ENCODE results near the gene HSD3B7. TPM values are rescaled to one million over a fixed set of nuclear protein-coding genes. Genes with fewer than 3 reads are reported as not detected.

The HSD3B7 gene
- total RNA-seq, 1 donor from 2014 or later = 26.0 TPM

DNA sequence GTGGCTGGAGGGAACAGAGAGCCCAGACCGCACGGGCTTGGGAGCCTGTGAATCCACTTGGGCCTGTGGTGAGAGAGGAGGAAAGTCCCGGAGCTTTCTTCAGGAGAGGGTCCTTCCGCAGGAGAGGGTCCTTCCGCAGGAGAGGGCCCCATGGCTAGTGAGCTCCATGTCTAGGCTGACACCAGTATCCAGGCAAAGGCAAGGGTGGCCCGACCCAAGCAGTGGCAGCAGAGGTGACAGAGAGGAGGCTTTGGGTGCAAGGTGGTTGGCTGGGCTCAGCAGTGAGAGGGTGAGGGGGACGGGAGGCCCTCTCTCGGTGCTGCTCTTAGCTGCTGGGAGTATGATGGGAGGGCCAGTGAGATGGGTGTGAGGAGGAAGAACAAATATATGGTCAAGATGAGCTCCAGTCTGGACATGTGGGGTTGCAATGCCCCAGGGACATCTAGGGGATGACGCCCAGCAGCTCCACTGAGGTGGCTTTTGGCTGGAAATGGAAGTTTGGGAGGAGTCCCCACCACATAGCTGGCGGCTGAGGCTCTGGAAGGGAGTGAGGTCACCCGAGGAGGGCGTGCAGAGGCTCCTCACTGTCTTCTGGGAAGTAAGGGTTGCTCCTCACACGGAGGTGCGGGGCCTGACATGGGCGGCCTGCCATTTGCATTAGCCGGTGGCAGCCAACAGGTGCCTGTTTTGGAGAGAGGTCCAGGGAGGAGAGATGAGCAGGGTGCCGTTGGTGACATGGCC is 2.3 kb upstream of the HSD3B7 start:
- no peak for DNase-seq (ENCODE audit: low read depth in 2 of 2)

DNA sequence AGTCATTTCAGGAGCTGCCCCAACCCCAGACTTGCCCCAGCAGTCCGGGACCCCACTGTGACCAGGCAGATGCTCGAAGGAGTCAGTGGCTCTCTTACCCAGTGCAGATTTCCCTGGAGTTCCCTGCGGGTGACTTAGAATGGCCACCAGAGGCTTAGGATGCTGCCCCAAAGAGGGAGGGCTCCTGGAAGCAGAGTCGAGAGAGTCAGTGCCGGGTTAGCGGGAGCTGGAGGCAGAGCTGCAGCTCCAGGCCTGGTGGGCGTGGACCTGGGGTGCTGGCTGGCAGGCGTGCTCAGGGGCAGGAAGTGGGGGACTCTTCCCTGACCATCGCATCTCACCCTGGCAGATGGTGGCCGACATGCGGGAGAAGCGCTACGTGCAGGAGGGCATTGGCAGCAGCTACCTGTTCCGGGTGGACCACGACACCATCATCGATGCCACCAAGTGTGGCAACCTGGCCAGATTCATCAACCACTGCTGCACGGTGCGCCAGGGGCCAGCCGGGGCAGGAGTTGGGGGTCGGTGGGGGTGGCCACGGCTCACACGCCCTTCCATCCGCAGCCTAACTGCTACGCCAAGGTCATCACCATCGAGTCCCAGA is 1.6 kb upstream of the HSD3B7 start:
- DNase-seq (ENCODE audit: low read depth in 2 of 2) = no peak

DNA sequence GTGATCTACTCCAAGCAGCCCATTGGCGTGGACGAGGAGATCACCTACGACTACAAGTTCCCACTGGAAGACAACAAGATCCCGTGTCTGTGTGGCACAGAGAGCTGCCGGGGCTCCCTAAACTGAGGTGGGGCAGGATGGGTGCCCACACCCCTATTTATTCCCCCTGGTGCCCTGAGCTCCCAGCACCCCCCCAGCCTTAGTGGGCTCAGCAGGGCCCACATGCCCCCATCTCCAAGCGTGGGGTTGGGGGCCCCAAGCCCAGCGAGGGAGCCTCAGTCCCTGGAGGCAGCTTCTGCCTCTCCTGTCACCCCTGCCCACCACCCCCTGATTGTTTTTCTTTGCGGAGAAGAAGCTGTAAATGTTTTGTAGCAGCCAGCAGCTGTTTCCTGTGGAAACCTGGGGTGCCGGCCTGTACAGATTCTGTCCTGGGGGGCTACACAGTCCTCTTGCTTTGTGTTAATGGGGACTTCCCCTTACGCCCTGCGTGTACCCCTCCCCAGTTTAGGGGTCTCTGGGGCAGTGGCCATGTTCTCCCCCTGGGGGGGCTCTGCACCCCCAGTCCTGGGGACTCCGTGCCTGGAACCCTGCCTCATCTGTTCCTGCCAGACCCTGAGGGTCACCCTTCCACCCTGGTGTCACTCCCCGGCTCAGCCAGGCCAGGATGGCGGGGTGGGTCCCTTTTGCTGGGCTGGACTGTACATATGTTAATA is 953 bp upstream of the HSD3B7 start:
- no peak for DNase-seq (ENCODE audit: low read depth in 2 of 2)

DNA sequence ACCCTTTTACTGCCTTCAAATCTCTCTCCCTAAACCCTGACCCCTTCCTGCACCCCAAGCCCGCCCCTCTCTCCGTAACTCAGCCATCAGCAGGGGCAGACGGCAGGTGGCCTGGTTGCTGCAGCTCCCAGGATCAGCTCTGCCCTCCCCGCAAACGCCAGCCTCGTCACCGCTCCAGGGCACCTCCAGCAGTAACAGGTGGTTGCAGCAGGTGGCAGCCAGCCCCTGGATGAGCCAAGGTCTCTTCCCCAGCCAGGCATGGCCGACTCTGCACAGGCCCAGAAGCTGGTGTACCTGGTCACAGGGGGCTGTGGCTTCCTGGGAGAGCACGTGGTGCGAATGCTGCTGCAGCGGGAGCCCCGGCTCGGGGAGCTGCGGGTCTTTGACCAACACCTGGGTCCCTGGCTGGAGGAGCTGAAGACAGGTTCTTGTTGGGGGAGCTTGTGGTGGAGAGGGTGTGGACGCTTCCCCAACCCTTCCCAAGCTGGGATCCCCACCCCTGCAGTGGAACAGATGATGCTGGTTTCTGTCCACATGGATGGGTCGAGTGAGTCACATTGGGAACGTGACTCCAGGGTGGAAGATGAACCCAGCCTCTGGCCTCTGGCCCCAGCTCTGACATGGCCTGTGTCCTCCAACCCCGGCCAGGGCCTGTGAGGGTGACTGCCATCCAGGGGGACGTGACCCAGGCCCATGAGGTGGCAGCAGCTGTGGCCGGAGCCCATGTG is 558 bp downstream of the HSD3B7 start:
- peak in 1 of 2 donors; percentile 54 for DNase-seq (ENCODE audit: low read depth in 2 of 2)

DNA sequence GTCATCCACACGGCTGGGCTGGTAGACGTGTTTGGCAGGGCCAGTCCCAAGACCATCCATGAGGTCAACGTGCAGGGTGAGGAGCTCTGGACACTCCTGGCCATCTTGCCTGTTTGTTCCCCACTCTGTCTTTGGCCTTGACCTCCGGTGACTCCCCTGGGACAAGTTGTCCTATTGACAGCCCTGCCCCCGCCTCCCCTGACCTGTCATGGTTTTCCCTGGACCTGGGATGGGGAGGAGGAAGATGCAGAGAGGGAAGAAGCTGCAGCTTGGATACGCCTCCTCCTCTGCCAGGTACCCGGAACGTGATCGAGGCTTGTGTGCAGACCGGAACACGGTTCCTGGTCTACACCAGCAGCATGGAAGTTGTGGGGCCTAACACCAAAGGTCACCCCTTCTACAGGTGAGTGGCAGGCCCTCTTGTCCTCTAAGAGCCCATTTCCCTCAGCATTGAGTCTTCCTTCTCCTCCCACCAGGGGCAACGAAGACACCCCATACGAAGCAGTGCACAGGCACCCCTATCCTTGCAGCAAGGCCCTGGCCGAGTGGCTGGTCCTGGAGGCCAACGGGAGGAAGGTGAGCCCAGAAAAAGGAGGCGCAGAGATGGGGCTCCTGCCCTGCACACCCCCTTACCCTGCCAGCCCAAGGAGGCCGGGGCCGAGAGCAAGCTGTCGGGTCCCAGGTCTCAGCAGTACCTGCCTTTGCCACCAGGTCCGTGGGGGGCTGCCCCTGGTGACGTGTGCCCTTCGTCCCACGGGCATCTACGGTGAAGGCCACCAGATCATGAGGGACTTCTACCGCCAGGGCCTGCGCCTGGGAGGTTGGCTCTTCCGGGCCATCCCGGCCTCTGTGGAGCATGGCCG is 1.4 kb downstream of the HSD3B7 start:
- DNase-seq (ENCODE audit: low read depth in 2 of 2) = no peak

DNA sequence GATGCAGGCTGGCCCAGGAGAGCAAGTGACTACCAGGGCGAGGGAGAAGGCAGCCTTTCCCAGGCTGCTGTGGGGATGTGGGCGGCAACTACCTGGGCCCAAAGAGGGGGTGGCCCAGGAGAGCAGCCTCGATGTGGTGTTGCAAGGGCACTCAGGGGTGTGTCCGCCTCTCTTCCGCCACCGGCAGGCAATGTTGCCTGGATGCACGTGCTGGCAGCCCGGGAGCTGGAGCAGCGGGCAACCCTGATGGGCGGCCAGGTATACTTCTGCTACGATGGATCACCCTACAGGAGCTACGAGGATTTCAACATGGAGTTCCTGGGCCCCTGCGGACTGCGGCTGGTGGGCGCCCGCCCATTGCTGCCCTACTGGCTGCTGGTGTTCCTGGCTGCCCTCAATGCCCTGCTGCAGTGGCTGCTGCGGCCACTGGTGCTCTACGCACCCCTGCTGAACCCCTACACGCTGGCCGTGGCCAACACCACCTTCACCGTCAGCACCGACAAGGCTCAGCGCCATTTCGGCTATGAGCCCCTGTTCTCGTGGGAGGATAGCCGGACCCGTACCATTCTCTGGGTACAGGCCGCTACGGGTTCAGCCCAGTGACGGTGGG is 2.7 kb downstream of the HSD3B7 start:
- DNase-seq (ENCODE audit: low read depth in 2 of 2) = no peak

DNA sequence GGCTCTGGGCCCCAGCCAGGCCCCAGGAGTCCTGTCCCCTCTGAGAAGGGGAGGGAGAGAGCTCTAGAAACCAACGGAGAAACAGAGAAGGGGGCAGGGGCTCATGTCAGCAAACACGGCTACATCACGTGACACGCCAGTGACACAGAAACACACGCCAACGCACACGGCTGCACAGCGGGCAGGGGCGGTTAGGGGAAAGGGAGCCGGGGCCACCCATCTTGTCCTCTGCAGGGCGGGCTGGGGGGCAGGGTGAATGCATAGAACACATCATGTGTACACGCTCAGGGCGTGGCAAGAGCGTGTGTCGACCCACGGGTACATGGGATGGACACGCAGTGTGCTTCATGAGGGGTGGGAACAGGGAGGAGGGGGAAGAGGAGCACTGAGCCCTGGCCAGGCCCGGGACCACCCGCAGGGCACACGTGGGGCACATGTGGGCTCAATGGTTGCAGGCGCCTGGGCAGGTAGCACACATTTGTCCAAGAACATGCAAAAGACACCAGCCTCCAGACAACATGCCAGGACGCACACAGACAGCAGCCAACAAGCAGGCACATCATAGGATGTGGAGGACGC is 4.6 kb downstream of the HSD3B7 start:
- DNase-seq (ENCODE audit: low read depth in 2 of 2) = no peak

DNA sequence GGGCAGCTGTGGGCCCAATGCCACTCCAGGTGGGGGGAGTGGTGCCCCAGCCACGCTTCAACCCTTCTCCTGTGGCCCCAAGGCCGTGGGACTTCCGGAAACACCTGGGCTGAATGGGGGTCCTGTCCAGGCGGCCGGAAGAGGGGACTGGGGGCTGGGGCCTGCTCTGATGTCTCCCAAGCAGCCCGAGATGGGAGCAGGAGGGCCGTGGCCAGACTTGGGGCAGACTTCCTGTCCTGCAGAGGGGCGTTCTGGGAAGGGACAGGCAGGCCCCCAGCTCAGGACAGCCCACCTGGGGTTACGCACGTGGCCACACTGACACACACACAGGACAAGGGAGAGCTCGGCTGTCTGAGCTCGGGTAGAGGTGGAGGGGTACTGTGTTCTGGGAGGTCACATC is 5.1 kb downstream of the HSD3B7 start:
- DNase-seq (ENCODE audit: low read depth in 2 of 2) = no peak

DNA sequence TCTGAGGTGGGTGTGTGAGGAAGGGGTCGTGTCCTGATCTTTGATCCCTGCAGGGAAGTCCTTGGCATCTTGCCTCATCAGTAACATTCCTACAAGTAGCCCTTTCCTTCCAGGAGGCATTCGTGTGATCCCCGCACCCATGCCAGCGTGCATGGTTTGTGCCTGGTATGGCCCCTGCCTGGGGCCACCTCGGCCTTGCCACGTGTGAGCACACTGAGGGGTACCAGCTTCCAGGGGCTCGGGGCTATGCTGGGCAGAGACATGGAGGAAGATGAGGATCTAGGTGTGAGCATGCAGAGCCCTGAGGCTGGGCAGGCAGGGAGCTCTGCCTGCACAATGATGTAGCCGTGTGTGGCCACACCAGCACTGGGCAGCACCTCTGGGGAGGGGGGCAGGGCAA is 6.0 kb downstream of the HSD3B7 start:
- no peak for DNase-seq (ENCODE audit: low read depth in 2 of 2)

DNA sequence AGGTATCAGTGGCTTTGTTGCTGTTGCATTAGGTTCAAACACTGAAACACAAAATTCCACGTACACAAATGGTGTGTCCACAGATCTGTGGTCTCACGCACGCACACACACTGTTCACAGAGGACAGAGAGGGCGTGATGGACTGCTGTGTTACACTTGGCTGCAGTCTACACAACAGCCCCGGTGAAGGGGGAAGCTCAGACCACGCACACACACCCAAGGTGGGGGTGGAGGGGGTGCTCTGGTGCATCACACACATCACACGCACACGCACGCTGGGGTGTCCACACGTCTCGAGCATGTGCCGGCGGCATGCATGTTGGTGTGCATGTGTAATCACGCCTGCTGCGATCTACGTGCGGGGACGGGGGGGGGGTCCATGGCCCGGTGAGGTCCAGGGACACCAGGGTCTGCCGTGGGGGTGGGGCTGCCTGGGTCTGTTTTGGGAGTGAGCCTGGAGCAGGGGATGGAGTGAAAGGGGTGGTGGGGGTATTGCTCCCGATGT is 7.3 kb downstream of the HSD3B7 start:
- DNase-seq (ENCODE audit: low read depth in 2 of 2) = no peak

DNA sequence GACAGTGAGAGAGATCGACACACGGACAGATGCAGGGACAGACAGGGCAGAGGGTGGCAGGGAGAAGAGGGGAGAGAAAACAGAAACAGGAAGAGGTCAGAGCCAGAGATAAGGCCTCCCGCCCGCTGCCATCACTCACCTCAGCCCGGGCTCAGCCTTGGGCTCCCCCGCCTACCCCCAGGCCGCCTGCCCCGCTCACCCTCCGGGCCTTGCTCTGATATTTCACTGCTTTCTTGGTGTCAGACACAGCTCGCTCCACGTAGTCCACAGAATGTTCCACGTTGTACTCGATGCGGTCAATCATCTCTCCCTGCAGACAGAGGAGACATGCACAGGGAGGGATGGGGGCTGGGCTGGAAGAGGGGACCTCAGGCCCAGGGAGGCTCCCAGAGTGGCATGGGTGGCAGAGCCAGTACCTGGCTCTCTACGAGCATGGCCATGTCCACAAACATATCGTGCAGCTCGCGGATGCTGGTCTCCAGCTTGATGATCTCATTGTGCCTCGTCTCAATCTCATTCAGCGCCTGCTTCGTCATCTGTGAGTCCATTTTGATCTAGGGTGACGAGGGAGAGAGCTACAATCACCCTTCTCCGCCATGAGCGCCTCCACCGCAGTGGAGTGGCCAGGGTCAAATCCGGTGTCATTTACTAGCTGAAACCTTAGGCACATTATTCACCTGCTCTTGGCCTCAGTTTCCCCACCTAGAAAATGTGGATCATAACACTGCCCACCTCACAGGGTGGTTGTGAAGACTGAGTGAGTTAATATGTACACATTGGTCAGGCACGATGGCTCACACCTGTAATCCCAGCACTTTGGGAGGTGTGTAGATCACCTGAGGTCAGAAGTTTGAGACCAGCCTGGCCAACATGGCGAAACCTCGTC is 8.2 kb downstream of the HSD3B7 start:
- DNase-seq (ENCODE audit: low read depth in 2 of 2) = no peak

DNA sequence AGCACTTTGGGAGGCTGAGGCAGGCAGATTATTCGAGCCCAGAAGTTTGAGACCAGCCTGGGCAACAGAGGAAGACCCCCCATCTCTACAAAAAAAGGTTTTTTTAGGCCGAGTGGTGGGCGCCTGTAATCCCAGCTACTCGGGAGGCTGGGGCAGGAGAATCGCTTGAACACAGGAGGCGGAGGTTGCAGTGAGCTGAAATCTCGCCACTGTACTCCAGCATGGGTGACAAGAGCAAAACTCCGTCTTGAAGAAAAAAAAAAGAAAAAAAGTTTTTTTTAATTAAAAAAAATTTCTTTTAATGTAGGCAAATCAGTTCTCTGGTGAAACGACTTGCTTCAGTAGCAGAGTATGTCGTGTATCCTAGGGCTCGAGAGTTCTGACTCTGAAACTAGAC is 10.9 kb downstream of the HSD3B7 start:
- no peak for DNase-seq (ENCODE audit: low read depth in 2 of 2)

DNA sequence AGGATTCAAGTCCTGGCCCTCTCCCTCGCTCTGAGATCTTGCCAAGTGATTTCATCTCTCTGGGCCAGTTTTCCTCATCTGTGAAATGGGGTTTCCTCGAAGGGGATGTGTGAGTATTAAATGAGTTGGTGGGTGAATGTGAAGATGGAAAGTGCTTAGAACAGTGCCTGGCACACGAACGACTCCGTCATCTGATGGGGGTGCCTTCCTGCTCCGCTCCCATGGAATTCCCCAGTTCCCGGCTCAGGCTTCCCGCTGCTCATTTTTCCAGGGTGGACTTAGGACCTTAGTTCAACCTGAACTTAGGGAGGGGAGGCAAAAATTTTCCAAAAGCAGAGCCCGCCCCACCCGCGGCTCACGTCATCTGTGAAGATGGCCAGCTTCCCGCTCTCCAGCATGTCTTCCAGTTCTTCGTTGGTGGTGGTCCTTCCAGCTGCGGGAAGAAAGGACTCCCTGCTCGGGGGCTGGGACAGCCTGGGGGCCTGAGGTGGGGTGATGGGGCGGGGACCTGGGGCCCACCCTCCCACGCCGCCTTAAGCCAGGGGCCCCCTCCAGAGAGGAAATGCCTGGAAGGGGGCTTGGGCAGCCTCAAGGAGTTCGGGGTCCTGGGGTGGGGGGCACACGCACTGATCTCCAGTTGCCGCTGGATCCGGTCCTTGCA is 11.4 kb downstream of the HSD3B7 start:
- DNase-seq (ENCODE audit: low read depth in 2 of 2) = peak; percentile 71 to 80

DNA sequence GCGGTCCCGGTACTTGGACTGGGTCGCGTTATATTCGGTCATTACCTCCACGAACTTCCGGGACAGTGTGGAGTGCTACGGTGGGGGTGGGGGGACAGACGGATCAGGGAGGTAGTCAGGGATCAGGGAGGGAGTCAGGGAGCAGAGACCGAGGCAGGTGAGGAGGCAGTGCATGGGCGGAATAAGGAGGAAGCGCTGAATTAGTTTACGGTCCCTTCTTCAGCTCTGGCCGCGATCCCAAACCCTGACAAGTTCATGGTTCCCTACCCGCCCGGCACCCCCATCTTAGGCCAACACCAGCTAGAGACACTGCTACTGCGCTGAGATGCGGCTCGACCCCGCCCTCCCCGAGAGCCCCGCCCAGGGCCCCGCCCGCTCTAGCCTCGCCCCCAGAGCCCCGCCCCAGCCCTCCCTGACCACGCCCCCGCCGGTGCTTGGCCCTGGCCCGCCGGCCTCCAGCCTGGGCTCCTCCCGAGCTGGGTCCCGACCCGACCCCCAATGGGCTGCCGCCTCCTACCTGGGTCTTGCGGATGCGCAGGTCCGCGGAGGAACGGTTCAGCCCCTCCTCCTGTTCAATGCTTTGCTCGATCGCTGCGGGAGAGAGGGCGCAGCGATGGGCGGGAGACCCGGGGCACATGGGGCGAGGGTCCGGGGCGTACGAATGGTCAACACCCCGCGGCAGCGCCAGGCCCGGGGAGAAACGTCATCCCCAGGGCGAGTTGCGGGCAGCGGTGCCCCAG is 12.1 kb downstream of the HSD3B7 start:
- peak; percentile 66 to 68 for DNase-seq (ENCODE audit: low read depth in 2 of 2)

DNA sequence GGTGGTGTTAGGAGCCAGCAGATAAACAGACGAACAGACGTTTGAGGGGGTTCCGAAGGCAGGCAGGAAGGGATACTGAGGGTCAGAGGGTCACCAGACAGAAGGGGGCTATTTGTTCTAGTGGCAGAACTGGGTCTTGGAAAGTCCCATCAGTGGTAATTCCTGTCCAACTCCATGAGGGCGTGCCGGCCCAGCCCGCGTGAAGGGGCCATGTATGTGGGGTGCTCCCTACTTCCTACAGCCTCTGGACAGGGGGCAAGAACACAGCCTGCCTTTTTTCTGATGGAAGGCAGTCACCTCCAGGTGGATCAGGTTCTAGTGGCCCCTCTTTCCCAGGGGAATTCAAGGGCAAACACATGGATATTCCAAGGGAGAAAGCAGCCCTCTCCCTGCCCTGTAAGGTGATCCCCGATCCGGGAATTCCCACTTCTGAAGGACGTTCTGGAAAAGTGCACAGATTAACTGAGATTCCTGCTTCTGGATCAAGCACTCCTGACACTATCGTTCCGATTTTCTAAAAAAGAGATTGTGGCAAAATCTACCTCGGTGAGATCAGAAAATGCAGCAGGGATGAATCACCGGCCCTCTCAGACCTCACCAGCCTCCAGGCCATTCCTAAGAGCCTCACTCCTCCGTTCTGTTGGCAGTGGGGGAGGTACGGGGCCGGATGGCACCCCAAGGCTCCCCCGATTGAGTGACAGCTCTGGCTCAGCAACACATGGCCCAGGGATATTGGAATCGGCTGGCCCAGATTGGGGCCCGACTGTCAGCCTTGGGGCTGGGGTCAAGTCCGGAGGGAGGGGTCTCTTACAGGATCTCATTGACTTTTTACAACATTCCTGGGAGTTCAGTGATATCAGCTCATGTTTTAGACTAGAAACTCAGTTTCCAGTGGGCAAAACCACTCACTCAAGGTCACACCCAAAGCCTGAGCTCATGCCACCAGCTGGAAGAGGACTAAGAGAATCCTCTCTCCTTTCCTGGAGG is 13.0 kb downstream of the HSD3B7 start:
- peak; percentile 45 to 48 for DNase-seq (ENCODE audit: low read depth in 2 of 2)

Measured in lung microvascular endothelial cell (primary cell).